ENCODE results near the gene OR4S1.
"Not testable (repeated sequence)": the region's sequence is repeated elsewhere in the genome, so short reads cannot be mapped to it uniquely, and the experiment has no call there.

Gene OR4S1, protein sequence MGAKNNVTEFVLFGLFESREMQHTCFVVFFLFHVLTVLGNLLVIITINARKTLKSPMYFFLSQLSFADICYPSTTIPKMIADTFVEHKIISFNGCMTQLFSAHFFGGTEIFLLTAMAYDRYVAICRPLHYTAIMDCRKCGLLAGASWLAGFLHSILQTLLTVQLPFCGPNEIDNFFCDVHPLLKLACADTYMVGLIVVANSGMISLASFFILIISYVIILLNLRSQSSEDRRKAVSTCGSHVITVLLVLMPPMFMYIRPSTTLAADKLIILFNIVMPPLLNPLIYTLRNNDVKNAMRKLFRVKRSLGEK

GRCh38 chr11:48305923-48306322, at the start of gene OR4S1:
Gene OR4S1 (plus strand): TSS chr11:48306223. CDS start chr11:48306223, 0 bp downstream.
- DNase-seq = no peak

- no peak for DNase-seq
Measured at GRCh38 chr11:48261600-48261999, 44.4 kb upstream of the OR4S1 start.

GRCh38 chr11:48263423-48263911, 42.6 kb upstream of the OR4S1 start, which contains the start of gene OR4X1:
Gene OR4X1 (plus strand): TSS chr11:48263861. CDS start chr11:48263861, 0 bp downstream.
- DNase-seq = no peak

GRCh38 chr11:48270621-48271020, 35.4 kb upstream of the OR4S1 start:
- no peak for DNase-seq

DNA sequence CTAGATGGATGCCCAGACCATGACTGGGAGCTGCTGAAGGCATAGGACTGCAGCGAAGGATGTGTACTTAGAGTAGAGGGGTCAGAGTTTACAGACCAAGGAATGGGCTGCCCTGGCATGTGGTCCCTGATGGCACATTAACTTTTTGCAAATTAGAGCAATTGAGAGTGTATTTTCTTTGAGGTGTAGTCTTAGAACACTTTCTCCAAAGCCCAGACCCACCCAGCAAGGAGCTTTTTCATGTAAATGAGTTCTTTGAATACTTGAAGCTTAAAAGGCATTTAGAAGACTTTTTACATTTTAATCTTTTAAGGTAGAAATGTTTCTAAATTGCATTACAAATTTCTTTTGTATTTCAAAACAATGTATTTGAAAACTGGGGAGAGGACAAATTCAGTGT, 33.4 kb upstream of the OR4S1 start:
- DNase-seq = no peak

- DNase-seq = peak; percentile 14
Measured at GRCh38 chr11:48307760-48308386, 1.9 kb downstream of the OR4S1 start.

DNA sequence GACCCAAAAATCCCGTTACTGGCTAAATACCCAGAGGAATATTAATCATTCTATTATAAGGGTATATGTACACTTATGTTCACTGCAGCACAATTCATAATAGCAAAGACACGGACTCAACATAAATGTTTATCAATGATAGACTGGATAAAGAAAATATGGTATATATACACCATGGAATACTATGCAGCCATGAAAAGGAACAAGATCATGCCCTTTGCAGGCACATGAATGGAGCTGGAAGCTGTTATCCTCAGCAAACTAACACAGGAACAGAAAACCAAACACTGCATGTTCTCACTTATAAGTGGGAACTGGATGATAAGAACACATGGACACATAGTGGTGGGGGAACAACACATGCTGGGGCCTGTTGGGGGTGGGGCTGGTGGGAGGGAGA, 7.6 kb downstream of the OR4S1 start:
- not testable (repeated sequence) for DNase-seq

GRCh38 chr11:48319813-48320212, 13.8 kb downstream of the OR4S1 start:
- not testable (repeated sequence) for DNase-seq

- DNase-seq = not testable (repeated sequence)
Measured at GRCh38 chr11:48324620-48325019, 18.6 kb downstream of the OR4S1 start, which contains the start of gene OR4C3. Gene OR4C3 (plus strand): TSS chr11:48324920. CDS start chr11:48325022, 102 bp downstream.

DNA sequence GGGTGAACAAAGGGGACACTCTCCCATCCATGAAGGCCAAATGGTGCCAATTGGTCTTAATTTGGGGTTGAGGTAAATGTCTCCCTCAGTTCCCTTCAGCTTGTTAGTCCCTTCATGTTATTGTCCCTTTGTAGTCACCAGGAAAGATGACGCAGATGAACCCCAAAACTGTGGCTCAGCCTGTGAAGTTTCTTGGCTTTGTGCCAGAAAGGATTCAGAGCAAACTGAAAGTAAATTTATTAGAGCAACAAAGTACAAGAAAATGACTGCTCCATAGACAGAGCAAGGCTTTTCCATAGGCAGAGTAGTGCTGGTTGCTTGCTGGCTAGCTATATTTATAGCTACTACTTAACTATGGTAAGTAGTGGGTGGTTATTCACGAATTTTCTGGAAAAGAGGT, 35.4 kb downstream of the OR4S1 start:
- no peak for DNase-seq

DNA sequence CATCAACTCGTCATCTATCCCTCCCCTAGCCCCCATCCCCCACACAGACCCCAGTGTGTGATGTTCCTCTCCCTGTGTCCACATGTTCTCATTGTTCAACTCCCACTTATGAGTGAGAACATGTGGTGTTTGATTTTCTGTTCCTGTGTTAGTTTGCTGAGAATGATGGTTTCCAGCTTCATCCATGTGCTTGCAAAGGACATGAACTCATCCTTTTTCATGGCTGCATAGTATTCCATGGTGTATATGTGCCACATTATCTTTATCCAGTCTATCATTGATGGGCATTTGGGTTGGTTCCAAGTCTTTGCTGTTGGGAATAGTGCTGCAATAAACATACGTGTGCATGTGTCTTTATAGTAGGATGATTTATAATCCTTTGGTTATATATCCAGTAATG, 36.5 kb downstream of the OR4S1 start:
- not testable (repeated sequence) for DNase-seq

DNA sequence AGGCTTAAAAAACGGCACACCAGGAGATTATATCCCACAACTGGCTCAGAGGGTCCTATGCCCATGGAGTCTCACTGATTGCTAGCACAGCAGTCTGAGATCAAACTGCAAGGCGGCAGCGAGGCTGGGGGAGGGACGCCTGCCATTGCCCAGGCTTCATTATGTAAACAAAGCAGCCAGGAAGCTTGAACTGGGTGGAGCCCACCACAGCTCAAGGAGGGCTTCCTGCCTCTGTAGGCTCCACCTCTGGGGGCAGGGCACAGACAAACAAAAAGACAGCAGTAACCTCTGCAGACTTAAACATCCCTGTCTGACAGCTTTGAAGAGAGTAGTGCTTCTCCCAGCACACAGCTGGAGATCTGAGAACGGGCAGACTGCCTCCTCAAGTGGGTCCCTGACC, 40.3 kb downstream of the OR4S1 start:
- not testable (repeated sequence) for DNase-seq

DNA sequence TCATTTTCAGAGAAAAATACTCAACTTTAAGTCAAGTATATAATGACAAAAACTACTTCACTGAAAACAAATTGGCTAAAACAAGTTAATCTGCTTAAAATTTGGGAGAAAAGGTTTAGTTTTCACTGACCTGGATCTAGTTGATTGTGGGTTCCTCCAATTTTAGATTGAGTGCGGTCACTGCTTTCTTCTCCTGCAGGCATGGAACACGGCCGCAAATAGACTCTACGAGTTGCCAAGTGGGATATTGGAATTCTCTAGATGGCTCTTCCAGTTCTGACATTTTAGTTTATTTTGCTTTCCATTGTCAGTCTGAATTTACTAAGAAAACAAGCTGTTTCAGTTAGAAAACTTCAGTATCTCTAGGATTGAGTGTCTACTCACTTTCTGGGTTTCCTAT, 48.0 kb downstream of the OR4S1 start:
- DNase-seq = no peak

GRCh38 chr11:48354677-48355076, 48.7 kb downstream of the OR4S1 start:
- DNase-seq = no peak
